Tibial nerve (tissue), 4 donors: ENCODE measurements around the gene USP2. TPM values are rescaled to one million over a fixed set of nuclear protein-coding genes. Genes with fewer than 3 reads are reported as not detected.
A peak's percentile ranks its signal among the peaks of the same experiment; 100 is the strongest.

Experiments used
- DNase-seq, 2 donors: peaks; one replicate each; pipeline ENCODE4 v3.0.0-alpha.2; 2019; ENCODE audit warnings: low spot score in 2 of 2
- H3K27ac ChIP-seq, 4 donors: fragments of 200-600 bp; sonication (generic) in 3 of 4; one replicate each; pipeline ENCODE4 v1.5.1; 2017 to 2019; ENCODE audit warnings: mild to moderate bottlenecking in 1 of 4
- H3K27me3 ChIP-seq, 2 donors: fragments of 200-600 bp; sonication (generic) in 1 of 2; one replicate each; pipeline versions ENCODE4 v1.5.1 to v1.6.0; 2017 to 2019
- H3K36me3 ChIP-seq, 3 donors: fragments of 200-600 bp; sonication (generic); one replicate each; pipeline ENCODE4 v1.5.1; 2018 to 2019
- H3K4me1 ChIP-seq, 4 donors: fragments of 200-600 bp; sonication (generic) in 3 of 4; one replicate each; pipeline ENCODE4 v1.5.1; 2017 to 2019
- H3K4me3 ChIP-seq, 4 donors: fragments of 200-600 bp; sonication (generic) in 3 of 4; one replicate each; pipeline ENCODE4 v1.5.1; 2017 to 2019; ENCODE audit warnings: mild to moderate bottlenecking in 1 of 4, moderate library complexity in 1 of 4
- H3K9me3 ChIP-seq, 4 donors: fragments of 200-600 bp; sonication (generic) in 3 of 4; one replicate each; pipeline ENCODE4 v1.5.1; 2017 to 2019
- CTCF ChIP-seq, 5 experiments: fragments of 200-600 bp in 3 of 5; fragments of 450-650 bp in 2 of 5; sonication (generic) in 3 of 5; IDR thresholded peaks; one replicate each; pipeline ENCODE4 v1.5.1; 2016 to 2019; ENCODE audit warnings: antibody characterized with exemption in 5 of 5, mild to moderate bottlenecking in 3 of 5, moderate library complexity in 2 of 5
- EP300 ChIP-seq, 2 donors: sonication (generic); formaldehyde crosslinking; IDR thresholded peaks; one replicate each; pipeline ENCODE4 v1.6.1; 2017; ENCODE audit warnings: antibody characterized with exemption in 2 of 2, mild to moderate bottlenecking in 1 of 2
- POLR2A ChIP-seq, 2 donors: fragments of 450-650 bp; IDR thresholded peaks; one replicate each; pipeline ENCODE4 v1.6.1; 2017; ENCODE audit warnings: antibody characterized with exemption in 2 of 2, mild to moderate bottlenecking in 2 of 2, moderate library complexity in 2 of 2
- WGBS, 2 donors: methylation state at CpG; one replicate each; pipeline ENCODE4 v1.1.5; 2018; 5-methylcytosine and 5-hydroxymethylcytosine counted together
- total RNA-seq, 4 donors: library from RNA; depleted of rRNA; stranded (reverse); fragments of >200 nt; gene quantifications; one replicate each; pipeline ENCODE4 v1.1.0, GENCODE V29; 2016

The USP2 gene
- total RNA-seq, 4 donors from 2014 or later: 2.1 to 18.4 (median 11.6) TPM

GRCh38 chr11:119323532-119324033 lies 57.9 kb downstream of the USP2 start:
- peak; percentile 75 to 92 for DNase-seq
- Histone ChIP-seq H3K4me3 (no peak overlapping the region), H3K36me3 (no peaks in the 10 kb centered on the region), H3K4me1 (peaks cover 0 to 52% (median 32%) of the 10 kb centered on the region in 4 donors), H3K27ac (peak overlapping the region in 1 of 4 donors; percentile 95), H3K9me3 (no peaks in the 10 kb centered on the region), H3K27me3 (peaks cover 0 to 6% of the 10 kb centered on the region in 2 donors)
- TF ChIP-seq POLR2A (IDR thresholded peaks at IDR 0.05): no peak
- peak in 1 of 2 donors; percentile 34 for TF ChIP-seq EP300 (IDR thresholded peaks at IDR 0.05)
- TF ChIP-seq CTCF (IDR thresholded peaks at IDR 0.05): peak; percentile 70 to 85 (median 78)
- 10 to 12% methylated on average over 8 of the region's 8 CpGs for WGBS, 2 donors

- DNase-seq: peak in 1 of 2 donors; percentile 7
- peaks cover 0 to 58% (median 38%) of the 10 kb centered on the region in 4 donors for H3K4me1 ChIP-seq
- H3K4me3 ChIP-seq: no peak overlapping the region
- no peaks in the 10 kb centered on the region for H3K36me3 ChIP-seq
- H3K9me3 ChIP-seq: no peaks in the 10 kb centered on the region
- 83 to 87% methylated on average over 15 to 20 of the region's 20 CpGs for WGBS, 2 donors
- peak overlapping the region in 2 of 4 donors; percentile 95 to 96 for H3K27ac ChIP-seq
- H3K27me3 ChIP-seq: peaks cover 0 to 9% of the 10 kb centered on the region in 2 donors
- TF ChIP-seq CTCF (IDR thresholded peaks at IDR 0.05) (no peak), POLR2A (IDR thresholded peaks at IDR 0.05) (no peak), EP300 (IDR thresholded peaks at IDR 0.05) (no peak)
Measured at GRCh38 chr11:119322921-119323531, 58.5 kb downstream of the USP2 start.

GRCh38 chr11:119322360-119322739 lies 59.1 kb downstream of the USP2 start:
- Histone ChIP-seq H3K36me3 (no peaks in the 10 kb centered on the region), H3K9me3 (no peaks in the 10 kb centered on the region), H3K4me1 (peaks cover 0 to 64% (median 45%) of the 10 kb centered on the region in 4 donors), H3K4me3 (no peak overlapping the region), H3K27ac (peak overlapping the region; percentile 89 to 96 (median 93)), H3K27me3 (peaks cover 0 to 16% of the 10 kb centered on the region in 2 donors)
- DNase-seq: no peak
- 31 to 32% methylated on average over 6 of the region's 6 CpGs for WGBS, 2 donors
- no peak for TF ChIP-seq EP300 (IDR thresholded peaks at IDR 0.05)
- no peak for TF ChIP-seq POLR2A (IDR thresholded peaks at IDR 0.05)
- TF ChIP-seq CTCF (IDR thresholded peaks at IDR 0.05): peak in 2 of 5 experiments; percentile 22 to 26

GRCh38 chr11:119320776-119321524 lies 60.5 kb downstream of the USP2 start:
- Histone ChIP-seq H3K27ac (peak overlapping the region; percentile 89 to 96 (median 93)), H3K36me3 (no peaks in the 10 kb centered on the region), H3K9me3 (no peaks in the 10 kb centered on the region), H3K27me3 (peaks cover 0 to 27% of the 10 kb centered on the region in 2 donors), H3K4me3 (peak overlapping the region; percentile 40 to 53 (median 50)), H3K4me1 (peaks cover 0 to 77% (median 53%) of the 10 kb centered on the region in 4 donors)
- 1 to 3% methylated on average over 21 to 38 of the region's 60 CpGs for WGBS, 2 donors
- no peak for DNase-seq
- TF ChIP-seq POLR2A (IDR thresholded peaks at IDR 0.05) (peak; percentile 13 to 54), EP300 (IDR thresholded peaks at IDR 0.05) (peak in 1 of 2 donors; percentile 75), CTCF (IDR thresholded peaks at IDR 0.05) (no peak)
